CD4-positive, alpha-beta T cell treated with Interleukin-6 at 100 ng/mL for 8 hours (primary cell): ENCODE measurements around the gene NOS3.
A peak's percentile ranks its signal among the peaks of the same experiment; 100 is the strongest.
"Not testable (repeated sequence)": the region's sequence is repeated elsewhere in the genome, so short reads cannot be mapped to it uniquely, and the experiment has no call there.

Experiments used
- DNase-seq: peaks from one replicate; pipeline ENCODE4 v3.0.0-alpha.2; 2020; ENCODE audit warnings: mixed read lengths, low spot score

NOS3 gene

DNA sequence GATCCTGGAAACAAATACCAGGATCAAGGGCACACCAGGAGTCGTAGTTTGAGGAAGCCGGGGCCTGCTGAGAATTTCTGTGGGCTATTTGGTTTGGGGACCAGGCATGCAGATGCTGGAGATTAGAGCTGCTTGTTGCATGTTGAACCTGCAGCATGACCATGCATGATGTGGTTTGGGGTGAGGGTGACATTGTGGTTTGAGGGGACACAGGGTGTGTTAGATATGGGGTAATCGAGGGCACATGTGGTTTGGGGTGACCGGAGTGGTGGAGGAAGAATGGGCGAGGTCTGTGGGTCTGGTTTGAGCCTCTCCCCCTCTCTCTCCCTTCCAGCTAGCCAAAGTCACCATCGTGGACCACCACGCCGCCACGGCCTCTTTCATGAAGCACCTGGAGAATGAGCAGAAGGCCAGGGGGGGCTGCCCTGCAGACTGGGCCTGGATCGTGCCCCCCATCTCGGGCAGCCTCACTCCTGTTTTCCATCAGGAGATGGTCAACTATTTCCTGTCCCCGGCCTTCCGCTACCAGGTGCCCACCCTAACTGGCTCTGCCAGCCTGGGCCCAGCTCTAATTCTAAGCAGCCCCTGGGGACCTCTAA, 10.2 kb downstream of the NOS3 start:
- DNase-seq: no peak

DNA sequence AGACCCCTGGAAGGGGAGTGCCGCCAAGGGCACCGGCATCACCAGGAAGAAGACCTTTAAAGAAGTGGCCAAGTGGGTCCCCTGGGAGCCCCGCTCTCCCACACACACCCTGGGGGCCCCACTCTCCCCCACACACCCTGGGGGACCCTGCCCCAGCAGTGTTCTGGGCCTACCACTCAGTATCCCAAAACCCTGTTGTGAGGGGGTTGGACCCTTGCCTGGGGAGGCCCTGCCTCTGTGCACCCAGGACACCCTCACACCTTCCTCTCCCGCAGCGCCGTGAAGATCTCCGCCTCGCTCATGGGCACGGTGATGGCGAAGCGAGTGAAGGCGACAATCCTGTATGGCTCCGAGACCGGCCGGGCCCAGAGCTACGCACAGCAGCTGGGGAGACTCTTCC, 10.7 kb downstream of the NOS3 start:
- DNase-seq: no peak

DNA sequence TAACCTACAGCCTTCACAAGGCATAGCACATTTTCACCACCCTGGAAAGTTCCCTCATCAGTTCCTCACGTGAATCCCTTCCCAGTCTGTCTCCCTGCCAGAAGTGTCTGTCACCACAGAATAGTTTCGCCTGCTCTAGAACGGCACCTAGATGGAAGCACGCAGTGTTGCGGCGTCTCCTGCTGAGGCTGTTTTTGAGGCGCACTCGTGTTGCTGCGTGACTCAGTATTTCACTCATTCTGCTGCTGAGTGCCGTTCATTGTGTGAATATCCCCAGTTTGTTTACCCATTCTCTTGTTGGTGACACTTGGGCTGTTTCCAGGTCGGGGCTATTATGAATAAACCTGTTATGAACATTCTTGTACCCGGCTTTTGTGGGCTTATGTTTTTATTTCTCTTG, 12.8 kb downstream of the NOS3 start:
- no peak for DNase-seq

DNA sequence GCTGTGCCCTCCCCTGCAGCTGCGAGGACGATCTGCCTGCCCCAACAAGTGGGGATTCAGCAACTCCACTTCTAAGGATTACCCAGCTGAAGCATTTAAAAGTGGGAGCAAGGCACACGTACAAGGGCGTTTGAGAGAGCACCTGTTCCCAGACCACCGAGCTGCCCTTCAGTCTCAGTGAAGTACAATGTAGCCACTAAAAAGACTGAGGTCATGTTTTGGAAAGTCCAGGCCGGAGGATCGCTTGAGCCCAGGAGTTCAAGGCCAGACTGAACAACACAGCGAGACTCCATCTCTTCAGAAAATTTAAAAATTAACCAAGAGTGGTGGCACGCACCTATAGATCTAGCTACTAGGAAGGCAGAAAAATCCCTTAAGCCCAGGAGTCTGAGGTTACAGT, 14.7 kb downstream of the NOS3 start:
- DNase-seq: no peak

DNA sequence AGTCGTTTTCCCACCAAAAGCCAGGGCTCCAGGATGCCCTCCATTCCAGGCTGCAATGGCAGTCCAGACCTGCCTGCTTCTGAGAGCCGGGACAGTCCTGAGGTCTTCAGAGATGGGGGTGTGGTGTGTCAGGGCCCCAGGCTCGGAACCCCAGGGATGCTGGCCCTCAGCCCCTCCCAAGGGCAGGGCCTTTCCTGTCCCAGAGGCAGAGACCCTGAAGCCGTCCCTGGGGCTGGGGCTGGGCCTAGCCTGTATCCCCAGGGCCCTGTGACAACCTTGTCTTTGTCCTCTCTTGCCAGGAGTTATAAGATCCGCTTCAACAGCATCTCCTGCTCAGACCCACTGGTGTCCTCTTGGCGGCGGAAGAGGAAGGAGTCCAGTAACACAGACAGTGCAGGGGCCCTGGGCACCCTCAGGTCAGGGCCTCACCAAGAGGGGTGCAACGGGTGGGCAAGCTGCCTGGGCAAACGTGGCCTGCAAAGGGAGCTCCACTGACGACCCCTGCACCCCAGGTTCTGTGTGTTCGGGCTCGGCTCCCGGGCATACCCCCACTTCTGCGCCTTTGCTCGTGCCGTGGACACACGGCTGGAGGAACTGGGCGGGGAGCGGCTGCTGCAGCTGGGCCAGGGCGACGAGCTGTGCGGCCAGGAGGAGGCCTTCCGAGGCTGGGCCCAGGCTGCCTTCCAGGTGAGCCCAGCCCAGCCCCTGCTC, 15.9 kb downstream of the NOS3 start:
- no peak for DNase-seq

GRCh38 chr7:151007469-151007898, 16.7 kb downstream of the NOS3 start:
- DNase-seq: no peak

DNA sequence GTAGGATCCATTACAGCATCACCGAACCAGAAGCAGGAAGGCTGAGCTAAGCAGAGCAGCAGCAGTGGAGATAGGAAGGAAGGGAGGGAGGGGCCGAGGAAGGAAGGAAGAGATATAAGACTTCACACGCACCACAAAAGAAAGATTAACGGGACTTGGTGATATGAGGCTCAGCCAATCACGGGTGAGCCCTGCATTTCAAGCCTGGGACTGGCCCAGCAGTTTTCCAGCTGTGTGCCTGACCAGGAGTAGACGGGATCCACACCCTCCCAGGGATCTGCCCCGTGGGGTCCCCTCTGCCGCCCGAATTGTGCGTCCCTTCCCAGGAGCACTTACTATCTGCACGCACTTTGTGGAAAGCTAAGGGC, 17.3 kb downstream of the NOS3 start:
- peak; percentile 71 for DNase-seq

- peak; percentile 80 for DNase-seq
These were observed 17.9 kb downstream of the NOS3 start for GRCh38 chr7:151008511-151009323.

- no peak for DNase-seq
These were observed 18.7 kb downstream of the NOS3 start for GRCh38 chr7:151009327-151010036.

DNA sequence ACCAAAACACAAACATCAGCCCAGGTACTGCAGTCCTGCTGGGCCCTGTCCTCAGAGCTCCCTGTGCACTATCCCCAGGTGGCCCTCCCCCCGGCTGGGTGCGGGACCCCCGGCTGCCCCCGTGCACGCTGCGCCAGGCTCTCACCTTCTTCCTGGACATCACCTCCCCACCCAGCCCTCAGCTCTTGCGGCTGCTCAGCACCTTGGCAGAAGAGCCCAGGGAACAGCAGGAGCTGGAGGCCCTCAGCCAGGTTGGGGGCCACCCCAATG, 19.2 kb downstream of the NOS3 start:
- DNase-seq: no peak

DNA sequence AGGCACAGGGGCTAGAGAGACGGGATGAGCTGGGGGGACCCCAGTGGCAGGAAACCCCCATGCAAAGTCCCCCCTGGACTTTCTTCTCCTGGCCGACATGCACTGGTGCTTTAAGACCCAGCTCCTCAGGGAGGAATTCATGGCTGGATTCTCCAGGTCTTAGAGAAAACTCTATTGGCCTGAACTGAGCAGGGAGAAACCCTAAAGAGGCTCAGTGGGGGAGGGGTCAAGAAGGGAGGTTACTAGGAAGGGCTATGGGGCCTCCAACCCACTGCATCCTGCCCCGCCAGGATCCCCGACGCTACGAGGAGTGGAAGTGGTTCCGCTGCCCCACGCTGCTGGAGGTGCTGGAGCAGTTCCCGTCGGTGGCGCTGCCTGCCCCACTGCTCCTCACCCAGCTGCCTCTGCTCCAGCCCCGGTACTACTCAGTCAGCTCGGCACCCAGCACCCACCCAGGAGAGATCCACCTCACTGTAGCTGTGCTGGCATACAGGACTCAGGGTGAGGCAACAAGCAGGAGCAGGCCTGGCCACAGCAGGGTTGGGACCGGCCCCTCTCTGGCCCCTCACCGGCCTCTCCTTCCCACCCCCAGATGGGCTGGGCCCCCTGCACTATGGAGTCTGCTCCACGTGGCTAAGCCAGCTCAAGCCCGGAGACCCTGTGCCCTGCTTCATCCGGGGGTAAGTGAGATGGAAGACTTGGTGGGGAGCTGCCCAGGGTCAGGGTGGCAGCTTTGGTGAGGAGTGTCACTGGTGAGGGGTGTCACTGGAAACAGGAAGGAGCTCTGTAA, 19.7 kb downstream of the NOS3 start:
- DNase-seq: peak; percentile 52

DNA sequence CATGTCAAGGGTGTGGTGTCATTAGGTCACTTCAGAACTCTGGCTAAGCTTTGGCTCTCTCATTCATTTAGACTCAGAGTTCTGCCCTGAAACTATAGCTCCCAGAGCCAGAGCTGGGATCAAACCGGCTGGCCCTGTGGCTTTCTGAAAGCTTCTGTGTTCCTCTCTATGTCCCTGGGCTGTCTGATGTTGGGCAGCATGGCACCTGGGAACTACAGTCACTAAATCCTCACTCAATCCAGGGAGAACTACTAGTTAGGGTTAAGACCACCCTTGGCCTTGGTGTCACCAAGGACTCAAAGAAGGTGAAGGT, 20.2 kb downstream of the NOS3 start:
- DNase-seq: no peak

- not testable (repeated sequence) for DNase-seq
These were observed 20.8 kb downstream of the NOS3 start for GRCh38 chr7:151011616-151012015.

GRCh38 chr7:151012031-151012692, 21.3 kb downstream of the NOS3 start:
- DNase-seq: no peak

DNA sequence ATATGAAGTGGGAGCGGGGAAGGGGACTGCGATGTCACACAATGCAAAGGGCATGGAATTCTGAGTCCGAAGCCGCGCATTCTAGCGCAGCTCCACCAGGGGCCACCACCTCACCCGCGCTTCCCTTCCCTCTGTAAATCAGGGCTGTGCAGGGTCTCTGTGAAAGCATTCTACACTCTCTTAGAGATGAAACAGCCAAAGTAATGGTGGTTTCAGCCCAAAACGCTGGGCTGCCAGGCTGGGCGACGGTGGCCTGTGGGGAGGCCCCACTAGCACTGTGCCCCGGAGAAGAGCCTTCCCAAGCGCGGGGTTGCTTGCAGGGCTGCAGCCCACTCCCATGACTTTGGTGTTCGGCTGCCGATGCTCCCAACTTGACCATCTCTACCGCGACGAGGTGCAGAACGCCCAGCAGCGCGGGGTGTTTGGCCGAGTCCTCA, 22.1 kb downstream of the NOS3 start:
- no peak for DNase-seq

- DNase-seq: no peak
These were observed 22.5 kb downstream of the NOS3 start for GRCh38 chr7:151013356-151013732.

GRCh38 chr7:151013733-151014497, 23.1 kb downstream of the NOS3 start:
- DNase-seq: peak; percentile 93

DNA sequence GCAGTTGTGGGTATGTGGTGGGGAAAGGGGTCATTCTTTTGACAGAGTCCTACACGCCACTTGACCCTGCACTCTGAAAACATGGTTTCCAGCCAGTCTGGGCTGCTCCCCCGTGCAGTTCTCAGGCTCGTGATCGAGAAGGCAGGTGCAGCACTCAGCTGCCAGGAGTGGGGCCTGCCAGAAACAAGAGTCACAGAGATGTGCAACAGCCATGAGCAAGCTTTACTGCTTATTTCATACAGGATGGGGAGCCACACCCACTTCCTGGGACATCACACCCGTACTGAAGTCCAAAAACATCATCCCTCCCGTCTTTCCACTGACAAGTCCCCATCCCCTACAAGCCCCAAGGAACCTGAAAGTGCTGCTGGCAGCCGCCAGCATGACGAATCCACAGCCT, 24.1 kb downstream of the NOS3 start:
- DNase-seq: peak; percentile 58

GRCh38 chr7:151015967-151016366, 25.1 kb downstream of the NOS3 start:
- no peak for DNase-seq

DNA sequence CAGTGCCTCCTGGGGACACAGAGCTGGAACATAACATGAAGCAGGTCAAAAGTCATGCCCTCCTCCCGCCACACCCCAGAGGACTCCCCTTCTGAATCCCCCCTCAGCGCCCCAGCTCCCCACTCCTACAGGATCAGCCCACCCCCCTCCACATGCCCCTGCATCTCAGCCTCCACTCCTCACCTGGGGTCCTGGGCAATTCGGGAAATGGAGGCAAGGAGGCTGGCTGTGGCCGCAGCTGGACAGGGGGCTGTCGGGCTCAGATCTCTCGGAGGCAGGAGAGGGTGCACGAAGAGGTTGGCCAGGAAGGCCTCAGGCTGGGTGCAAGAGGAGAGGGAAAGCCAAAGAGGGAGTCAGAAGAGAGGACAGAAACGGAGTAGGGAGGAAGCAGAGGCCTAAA, 25.7 kb downstream of the NOS3 start:
- no peak for DNase-seq

DNA sequence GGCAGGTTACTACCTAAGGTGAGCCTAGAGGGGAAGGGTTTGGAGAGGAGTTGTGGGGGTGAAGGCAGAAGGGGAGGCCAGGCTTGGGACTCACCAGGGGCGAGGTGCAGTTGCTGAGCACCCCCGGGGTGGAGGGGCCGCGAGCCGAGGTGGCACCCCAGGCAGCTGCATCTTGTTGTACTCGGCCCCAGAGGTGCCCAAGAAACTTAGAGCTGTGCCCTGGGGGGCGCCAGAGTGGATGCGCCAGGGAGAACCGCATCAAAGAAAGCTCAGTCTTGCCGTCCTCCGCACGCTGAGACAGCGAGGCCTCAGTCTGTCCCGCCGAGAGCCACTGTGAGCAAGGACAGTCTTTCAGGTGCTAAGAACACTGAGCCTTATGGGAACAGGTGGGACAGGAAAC, 26.1 kb downstream of the NOS3 start:
- DNase-seq: no peak
